Skeletal muscle tissue (tissue), 4 donors: ENCODE results near the gene PUM1. TPM values are rescaled to one million over a fixed set of nuclear protein-coding genes. Genes with fewer than 3 reads are reported as not detected.
A peak's percentile ranks its signal among the peaks of the same experiment; 100 is the strongest.
"Not testable (repeated sequence)": the region's sequence is repeated elsewhere in the genome, so short reads cannot be mapped to it uniquely, and the experiment has no call there.

Experiments
- H3K27ac ChIP-seq: one replicate; pipeline ENCODE4 v1.7.0; 2013; ENCODE audit warnings: mild to moderate bottlenecking, low read depth, low read length, inconsistent platforms
- H3K27me3 ChIP-seq, 3 donors: one replicate each; pipeline ENCODE4 v1.7.0; 2013; ENCODE audit warnings: low read length in 3 of 3; ENCODE audit not compliant: control insufficient read depth in 3 of 3, insufficient read depth in 3 of 3
- H3K36me3 ChIP-seq, 3 donors: one replicate each; pipeline ENCODE4 v1.7.0; 2013; ENCODE audit warnings: low read length in 3 of 3; ENCODE audit not compliant: control insufficient read depth in 3 of 3, insufficient read depth in 3 of 3
- H3K4me1 ChIP-seq, 3 donors: one replicate each; pipeline ENCODE4 v1.7.0; 2013; ENCODE audit warnings: low read length in 3 of 3, mild to moderate bottlenecking in 3 of 3; ENCODE audit not compliant: control insufficient read depth in 3 of 3, insufficient read depth in 3 of 3
- H3K4me3 ChIP-seq, 3 donors: one replicate each; pipeline ENCODE4 v1.7.0; 2013; ENCODE audit warnings: low read length in 3 of 3
- H3K9ac ChIP-seq, 3 donors: one replicate each; pipeline ENCODE4 v1.7.0; 2013; ENCODE audit warnings: low read length in 3 of 3, mild to moderate bottlenecking in 3 of 3, moderate library complexity in 2 of 3, low read depth in 1 of 3
- H3K9me3 ChIP-seq, 3 donors: one replicate each; pipeline ENCODE4 v1.7.0; 2013; ENCODE audit warnings: low read length in 3 of 3; ENCODE audit not compliant: control insufficient read depth in 3 of 3
- total RNA-seq: library from RNA; depleted of rRNA; stranded (reverse); fragments of >200 nt; gene quantifications from one replicate; pipeline ENCODE4 v1.2.3, GENCODE V29; 2014
- donor health status: Osteomylitis.

PUM1 gene
- total RNA-seq, 1 donor from 2014 or later = 68.9 TPM

GRCh38 chr1:30974536-30974935 is 91.0 kb downstream of the PUM1 start:
- peaks cover 6 to 13% (median 11%) of the 10 kb centered on the region in 3 donors for H3K36me3 ChIP-seq

GRCh38 chr1:30972349-30972748 is 93.2 kb downstream of the PUM1 start:
- peaks cover 12 to 22% (median 21%) of the 10 kb centered on the region in 3 donors for H3K4me1 ChIP-seq

More at GRCh38 chr1:30974536-30974935, 91.0 kb downstream of the PUM1 start:
- Histone ChIP-seq H3K4me1 (peaks cover 13 to 18% (median 13%) of the 10 kb centered on the region in 3 donors), H3K4me3 (no peak overlapping the region), H3K27me3 (no peaks in the 10 kb centered on the region), H3K27ac (no peak overlapping the region), H3K9me3 (no peaks in the 10 kb centered on the region), H3K9ac (no peak overlapping the region)

GRCh38 chr1:30971496-30971895 is 94.0 kb downstream of the PUM1 start:
- Histone ChIP-seq H3K9me3 (no peaks in the 10 kb centered on the region), H3K9ac (no peak overlapping the region), H3K27me3 (no peaks in the 10 kb centered on the region), H3K27ac (no peak overlapping the region), H3K4me1 (peaks cover 6 to 21% (median 18%) of the 10 kb centered on the region in 3 donors), H3K36me3 (peaks cover 3 to 16% (median 12%) of the 10 kb centered on the region in 3 donors), H3K4me3 (no peak overlapping the region)

More at GRCh38 chr1:30972349-30972748, 93.2 kb downstream of the PUM1 start:
- H3K36me3 ChIP-seq = peaks cover 3 to 16% (median 8%) of the 10 kb centered on the region in 3 donors
- not testable (repeated sequence) for H3K9me3 ChIP-seq, H3K9ac ChIP-seq, H3K27ac ChIP-seq, H3K4me3 ChIP-seq, H3K27me3 ChIP-seq

- H3K9me3 ChIP-seq = no peaks in the 10 kb centered on the region
- no peaks in the 10 kb centered on the region for H3K27me3 ChIP-seq
- H3K4me3 ChIP-seq = no peak overlapping the region
- H3K27ac ChIP-seq = no peak overlapping the region
- H3K36me3 ChIP-seq = peaks cover 3 to 29% (median 24%) of the 10 kb centered on the region in 3 donors
- peaks cover 3 to 21% (median 15%) of the 10 kb centered on the region in 3 donors for H3K4me1 ChIP-seq
- H3K9ac ChIP-seq = no peak overlapping the region
Measured at GRCh38 chr1:30969903-30970302, 95.6 kb downstream of the PUM1 start.

GRCh38 chr1:30968220-30968971 is 97.1 kb downstream of the PUM1 start:
- Histone ChIP-seq H3K27ac (no peak overlapping the region), H3K9ac (no peak overlapping the region), H3K36me3 (peaks cover 7 to 38% (median 35%) of the 10 kb centered on the region in 3 donors), H3K4me3 (no peak overlapping the region), H3K9me3 (no peaks in the 10 kb centered on the region), H3K4me1 (peaks cover 3 to 19% (median 19%) of the 10 kb centered on the region in 3 donors), H3K27me3 (no peaks in the 10 kb centered on the region)

GRCh38 chr1:30966690-30967369 is 98.7 kb downstream of the PUM1 start:
- Histone ChIP-seq H3K4me1 (peaks cover 3 to 19% (median 19%) of the 10 kb centered on the region in 3 donors), H3K36me3 (peaks cover 7 to 50% (median 46%) of the 10 kb centered on the region in 3 donors), H3K27ac (no peak overlapping the region), H3K9me3 (no peaks in the 10 kb centered on the region), H3K9ac (no peak overlapping the region), H3K4me3 (no peak overlapping the region), H3K27me3 (no peaks in the 10 kb centered on the region)

- H3K36me3 ChIP-seq = peaks cover 7 to 53% (median 52%) of the 10 kb centered on the region in 3 donors
- no peak overlapping the region for H3K27ac ChIP-seq
- H3K9me3 ChIP-seq = no peaks in the 10 kb centered on the region
- no peak overlapping the region for H3K9ac ChIP-seq
- H3K4me3 ChIP-seq = no peak overlapping the region
- H3K4me1 ChIP-seq = peaks cover 3 to 19% (median 19%) of the 10 kb centered on the region in 3 donors
- no peaks in the 10 kb centered on the region for H3K27me3 ChIP-seq
Measured at GRCh38 chr1:30965924-30966599, 99.5 kb downstream of the PUM1 start.

GRCh38 chr1:30964706-30965105 is 100.8 kb downstream of the PUM1 start:
- Histone ChIP-seq H3K36me3 (peaks cover 7 to 59% (median 53%) of the 10 kb centered on the region in 3 donors), H3K4me3 (no peak overlapping the region), H3K9ac (peak overlapping the region in 1 of 3 donors; percentile 38), H3K27ac (no peak overlapping the region), H3K27me3 (no peaks in the 10 kb centered on the region), H3K9me3 (no peaks in the 10 kb centered on the region), H3K4me1 (peaks cover 3 to 19% (median 19%) of the 10 kb centered on the region in 3 donors)

- Histone ChIP-seq H3K27ac (no peak overlapping the region), H3K4me3 (no peak overlapping the region)
Measured at GRCh38 chr1:30962609-30963508, 102.7 kb downstream of the PUM1 start.

More at GRCh38 chr1:30962609-30963508, 102.7 kb downstream of the PUM1 start:
- Histone ChIP-seq H3K9me3 (no peaks in the 10 kb centered on the region), H3K27me3 (no peaks in the 10 kb centered on the region), H3K36me3 (peaks cover 4 to 55% (median 48%) of the 10 kb centered on the region in 3 donors), H3K9ac (no peak overlapping the region), H3K4me1 (peaks cover 3 to 13% (median 12%) of the 10 kb centered on the region in 3 donors)
